HCT116 (cell line): ENCODE results near the gene LDHAL6B. TPM values are rescaled to one million over a fixed set of nuclear protein-coding genes. Genes with fewer than 3 reads are reported as not detected.

Source experiments
- ATAC-seq: fragments of 200-7000 bp; cut with Tn5 transposase; 2 replicates; pipeline ENCODE4 v1.9.1; 2020; ENCODE audit warnings: mild to moderate bottlenecking, moderate library complexity
- BruUV-seq: library from RNA; stranded (reverse); fragments of 400-500 nt; replicated peaks from 2 replicates; lab custom pipeline; 2021; lab: Mats Ljungman, UMichigan
- CTCF ChIA-PET: fragments of 300-600 bp; sonication (Branson Sonifier 250); formaldehyde crosslinking; loops from one replicate; lab custom pipeline; 2021; ENCODE audit warnings: antibody characterized with exemption; lab: Charles Lee
- POLR2A ChIA-PET: fragments of 300-600, 350-600 bp; sonication (Branson Sonifier 250); formaldehyde crosslinking; loops from one replicate; lab custom pipeline; 2021; ENCODE audit warnings: antibody characterized with exemption; lab: Charles Lee
- RAD21 ChIA-PET, 2 experiments: fragments of 300-600 bp; sonication (Branson Sonifier 250); formaldehyde crosslinking; loops; one replicate each; lab custom pipeline; 2023; ENCODE audit warnings: low total read pairs in 2 of 2; ENCODE audit not compliant: uncharacterized antibody in 2 of 2, unreplicated experiment in 2 of 2, low non-redundant PET in 1 of 2; lab: Charles Lee
- DNase-seq: peaks from one replicate; pipeline ENCODE4 v3.0.0-alpha.2; 2010; ENCODE audit warnings: low read depth, low spot score
- H2AFZ ChIP-seq: fragments of 200-600 bp; shearing (Covaris generic), sonication (generic); 2 replicates; pipeline ENCODE4 v1.6.1; 2017; ENCODE audit warnings: low read depth, mixed run types, mixed read lengths, antibody characterized with exemption, low read length; ENCODE audit not compliant: poor library complexity, severe bottlenecking
- H3K27ac ChIP-seq: 2 replicates; pipeline ENCODE4 v1.5.1; 2012; ENCODE audit warnings: low read depth, low read length
- H3K27me3 ChIP-seq: fragments of 200-600 bp; sonication (generic); 2 replicates; pipeline ENCODE4 v1.6.1; 2016; ENCODE audit warnings: mixed run types, low read length, mixed read lengths; ENCODE audit not compliant: insufficient read depth
- H3K36me3 ChIP-seq, 2 experiments: fragments of 200-500 bp in 1 of 2; fragments of 200-600 bp in 1 of 2; sonication (Bioruptor generic) in 1 of 2; sonication (generic) in 1 of 2; 2 replicates each; pipeline versions ENCODE4 v1.5.1 to v1.6.1; 2014 to 2016; ENCODE audit warnings: low read length in 2 of 2, inconsistent platforms in 1 of 2, mixed read lengths in 1 of 2, mixed run types in 1 of 2; ENCODE audit not compliant: insufficient read depth in 2 of 2, control insufficient read depth in 1 of 2
- H3K4me1 ChIP-seq, 2 experiments: fragments of 200-600 bp in 1 of 2; sonication (generic) in 1 of 2; 2 replicates each; pipeline versions ENCODE4 v1.5.1 to v1.6.1; 2012 to 2017; ENCODE audit warnings: low read length in 2 of 2, inconsistent platforms in 1 of 2, mild to moderate bottlenecking in 1 of 2, mixed read lengths in 1 of 2, mixed run types in 1 of 2, moderate library complexity in 1 of 2; ENCODE audit not compliant: insufficient read depth in 2 of 2, control insufficient read depth in 1 of 2
- H3K4me2 ChIP-seq: fragments of 200-600 bp; sonication (generic); 2 replicates; pipeline ENCODE4 v1.6.1; 2017; ENCODE audit warnings: mixed run types, low read length, mixed read lengths
- H3K4me3 ChIP-seq, 2 experiments: fragments of 200-600 bp in 1 of 2; sonication (generic) in 1 of 2; replicated peaks in 1 of 2; 2 replicates each; pipeline ENCODE4 v1.5.1; 2011 to 2016; ENCODE audit warnings: low read length in 2 of 2, control low read depth in 1 of 2, low read depth in 1 of 2, mild to moderate bottlenecking in 1 of 2, mixed read lengths in 1 of 2, mixed run types in 1 of 2
- H3K79me2 ChIP-seq: fragments of 200-600 bp; sonication (generic); 2 replicates; pipeline ENCODE4 v1.6.1; 2017; ENCODE audit warnings: mild to moderate bottlenecking, mixed run types, low read length, moderate library complexity, mixed read lengths; ENCODE audit not compliant: insufficient read depth
- H3K9ac ChIP-seq: fragments of 200-600 bp; sonication (generic); 2 replicates; pipeline ENCODE4 v1.6.1; 2016; ENCODE audit warnings: low read length, mixed read lengths
- H3K9me2 ChIP-seq: fragments of 200-600 bp; sonication (generic), shearing (Covaris generic); 2 replicates; pipeline ENCODE4 v1.6.1; 2017; ENCODE audit warnings: mixed run types, mild to moderate bottlenecking, moderate library complexity; ENCODE audit not compliant: insufficient read depth
- H3K9me3 ChIP-seq, 2 experiments: fragments of 200-500 bp in 1 of 2; fragments of 200-600 bp in 1 of 2; sonication (Bioruptor generic) in 1 of 2; sonication (generic) in 1 of 2; 2 replicates each; pipeline ENCODE4 v1.6.1; 2014 to 2017; ENCODE audit warnings: low read length in 2 of 2, mixed read lengths in 2 of 2, inconsistent platforms in 1 of 2, low read depth in 1 of 2, mild to moderate bottlenecking in 1 of 2, mixed run types in 1 of 2, moderate library complexity in 1 of 2; ENCODE audit not compliant: control insufficient read depth in 1 of 2, insufficient read depth in 1 of 2
- H4K20me1 ChIP-seq: fragments of 200-600 bp; sonication (generic), shearing (Covaris generic); 2 replicates; pipeline ENCODE4 v1.6.1; 2017; ENCODE audit warnings: mixed run types, mild to moderate bottlenecking, moderate library complexity; ENCODE audit not compliant: insufficient read depth
- CBX3 ChIP-seq: IDR thresholded peaks from 2 replicates; pipeline ENCODE4 v1.6.1; 2012; ENCODE audit warnings: low read depth
- EGR1 ChIP-seq: IDR thresholded peaks from 2 replicates; pipeline ENCODE4 v1.6.1; 2012; ENCODE audit warnings: low read depth
- ELF1 ChIP-seq: IDR thresholded peaks from 2 replicates; pipeline ENCODE4 v1.6.1; 2012; ENCODE audit warnings: low read depth, borderline replicate concordance
- EZH2 ChIP-seq: fragments of 200-600 bp; sonication (generic); IDR thresholded peaks from 2 replicates; pipeline ENCODE4 v1.6.1; 2017; ENCODE audit warnings: antibody characterized with exemption, mixed run types
- FOSL1 ChIP-seq: IDR thresholded peaks from 2 replicates; pipeline ENCODE4 v1.6.1; 2012; ENCODE audit warnings: low read depth
- JUND ChIP-seq: IDR thresholded peaks from 2 replicates; pipeline ENCODE4 v1.6.1; 2012
- POLR2AphosphoS5 ChIP-seq: IDR thresholded peaks from 2 replicates; pipeline ENCODE4 v1.6.1; 2011; ENCODE audit warnings: mild to moderate bottlenecking, low read depth, low read length, moderate library complexity
- SIN3A ChIP-seq: IDR thresholded peaks from 2 replicates; pipeline ENCODE4 v1.6.1; 2012; ENCODE audit warnings: low read depth
- SRF ChIP-seq: IDR thresholded peaks from 2 replicates; pipeline ENCODE4 v1.6.1; 2012; ENCODE audit warnings: low read depth
- TCF7L2 ChIP-seq: IDR thresholded peaks from 2 replicates; pipeline ENCODE4 v1.7.0; 2011; ENCODE audit warnings: borderline replicate concordance, inconsistent platforms; ENCODE audit not compliant: insufficient read depth, insufficient read length; ENCODE audit errors: extremely low read depth
- YY1 ChIP-seq: IDR thresholded peaks from 2 replicates; pipeline ENCODE4 v1.6.1; 2011; ENCODE audit warnings: low read length, low read depth, moderate library complexity, mild to moderate bottlenecking; ENCODE audit not compliant: insufficient replicate concordance; ENCODE audit errors: extremely low read depth
- ZFX ChIP-seq: fragments of 450-650 bp; IDR thresholded peaks from 2 replicates; pipeline ENCODE4 v1.6.1; 2017
- ZNF274 ChIP-seq: fragments of 200-500 bp; sonication (Bioruptor generic); IDR thresholded peaks from 2 replicates; pipeline ENCODE4 v1.6.1; 2014; ENCODE audit warnings: mild to moderate bottlenecking, low read depth, low read length, inconsistent platforms
- intact Hi-C: fragments of 100-400 bp; cut with micrococcal nuclease; formaldehyde crosslinking; loops from 2 replicates; pipeline ENCODE4 v1.10.0; 2022
- total RNA-seq: library from RNA; stranded (reverse); gene quantifications from one replicate; pipeline ENCODE4 v1.2.1, GENCODE V29; 2021; ENCODE audit not compliant: unreplicated experiment
- TF ChIP-seq, protein P1 (sequence below): IDR thresholded peaks from 2 replicates; pipeline ENCODE4 v1.6.1; 2011; ENCODE audit warnings: mild to moderate bottlenecking, low read length, moderate library complexity; ENCODE audit not compliant: insufficient replicate concordance; ENCODE audit errors: extremely low read depth
- TF ChIP-seq, protein P2 (sequence below): IDR thresholded peaks from 2 replicates; pipeline ENCODE4 v1.6.1; 2012
- TF ChIP-seq, protein P3 (sequence below): IDR thresholded peaks from 2 replicates; pipeline ENCODE4 v1.6.1; 2012; ENCODE audit warnings: low read depth
- TF ChIP-seq, protein P4 (sequence below), 3 experiments: fragments of 200-600 bp in 1 of 3; sonication (generic) in 1 of 3; IDR thresholded peaks in 2 of 3; conservative IDR thresholded peaks in 1 of 3; 2 replicates each; pipeline ENCODE4 v1.5.1; 2012 to 2017; ENCODE audit warnings: low read depth in 2 of 3, low read length in 2 of 3, antibody characterized with exemption in 1 of 3, borderline replicate concordance in 1 of 3, control low read depth in 1 of 3, mild to moderate bottlenecking in 1 of 3, mixed read lengths in 1 of 3, mixed run types in 1 of 3, moderate library complexity in 1 of 3; ENCODE audit not compliant: insufficient read depth in 1 of 3

The LDHAL6B gene
- total RNA-seq, 1 experiment from 2014 or later, result not detected

DNA sequence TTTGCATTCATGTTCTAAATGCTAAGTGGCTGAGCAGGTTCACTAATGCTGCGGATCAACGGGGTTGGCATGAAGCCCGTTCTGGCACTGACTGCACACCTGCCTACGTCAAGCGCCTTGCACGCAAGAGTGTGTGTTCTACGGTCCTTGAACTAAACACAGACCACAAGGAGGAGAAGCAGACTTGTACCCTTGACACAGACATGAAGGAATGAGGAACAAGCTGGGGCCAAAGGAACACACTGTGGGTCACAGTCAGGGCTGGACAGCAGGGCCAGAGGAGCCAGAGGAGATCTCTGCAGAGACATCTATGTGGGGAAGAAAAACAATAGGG is 48.0 kb upstream of the LDHAL6B start:
- Histone ChIP-seq H3K9me3 (no peaks in the 10 kb centered on the region), H3K4me1 (no peaks in the 10 kb centered on the region), H3K27ac (no peak overlapping the region), H3K9ac (no peak overlapping the region), H2AFZ (no peak overlapping the region), H4K20me1 (no peaks in the 10 kb centered on the region), H3K9me2 (no peaks in the 10 kb centered on the region), H3K79me2 (no peaks in the 10 kb centered on the region), H3K27me3 (no peaks in the 10 kb centered on the region), H3K4me3 (no peak overlapping the region), H3K4me2 (no peak overlapping the region), H3K36me3 (peaks cover 7 to 13% of the 10 kb centered on the region in 2 experiments)
- DNase-seq (no peak), ATAC-seq (no peak)
- POLR2A ChIA-PET, result no interaction called here
- TF ChIP-seq CBX3 (no peak), YY1 (no peak), EZH2 (no peak), TCF7L2 (no peak), POLR2AphosphoS5 (no peak), ZNF274 (no peak), JUND (no peak), EGR1 (no peak), ZFX (no peak), SRF (no peak), FOSL1 (no peak), ELF1 (no peak), SIN3A (no peak)
- TF ChIP-seq, protein P1, sequence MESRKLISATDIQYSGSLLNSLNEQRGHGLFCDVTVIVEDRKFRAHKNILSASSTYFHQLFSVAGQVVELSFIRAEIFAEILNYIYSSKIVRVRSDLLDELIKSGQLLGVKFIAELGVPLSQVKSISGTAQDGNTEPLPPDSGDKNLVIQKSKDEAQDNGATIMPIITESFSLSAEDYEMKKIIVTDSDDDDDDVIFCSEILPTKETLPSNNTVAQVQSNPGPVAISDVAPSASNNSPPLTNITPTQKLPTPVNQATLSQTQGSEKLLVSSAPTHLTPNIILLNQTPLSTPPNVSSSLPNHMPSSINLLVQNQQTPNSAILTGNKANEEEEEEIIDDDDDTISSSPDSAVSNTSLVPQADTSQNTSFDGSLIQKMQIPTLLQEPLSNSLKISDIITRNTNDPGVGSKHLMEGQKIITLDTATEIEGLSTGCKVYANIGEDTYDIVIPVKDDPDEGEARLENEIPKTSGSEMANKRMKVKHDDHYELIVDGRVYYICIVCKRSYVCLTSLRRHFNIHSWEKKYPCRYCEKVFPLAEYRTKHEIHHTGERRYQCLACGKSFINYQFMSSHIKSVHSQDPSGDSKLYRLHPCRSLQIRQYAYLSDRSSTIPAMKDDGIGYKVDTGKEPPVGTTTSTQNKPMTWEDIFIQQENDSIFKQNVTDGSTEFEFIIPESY, result no peak
- TF ChIP-seq, protein P2, sequence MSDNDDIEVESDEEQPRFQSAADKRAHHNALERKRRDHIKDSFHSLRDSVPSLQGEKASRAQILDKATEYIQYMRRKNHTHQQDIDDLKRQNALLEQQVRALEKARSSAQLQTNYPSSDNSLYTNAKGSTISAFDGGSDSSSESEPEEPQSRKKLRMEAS, result no peak
- TF ChIP-seq, protein P3, sequence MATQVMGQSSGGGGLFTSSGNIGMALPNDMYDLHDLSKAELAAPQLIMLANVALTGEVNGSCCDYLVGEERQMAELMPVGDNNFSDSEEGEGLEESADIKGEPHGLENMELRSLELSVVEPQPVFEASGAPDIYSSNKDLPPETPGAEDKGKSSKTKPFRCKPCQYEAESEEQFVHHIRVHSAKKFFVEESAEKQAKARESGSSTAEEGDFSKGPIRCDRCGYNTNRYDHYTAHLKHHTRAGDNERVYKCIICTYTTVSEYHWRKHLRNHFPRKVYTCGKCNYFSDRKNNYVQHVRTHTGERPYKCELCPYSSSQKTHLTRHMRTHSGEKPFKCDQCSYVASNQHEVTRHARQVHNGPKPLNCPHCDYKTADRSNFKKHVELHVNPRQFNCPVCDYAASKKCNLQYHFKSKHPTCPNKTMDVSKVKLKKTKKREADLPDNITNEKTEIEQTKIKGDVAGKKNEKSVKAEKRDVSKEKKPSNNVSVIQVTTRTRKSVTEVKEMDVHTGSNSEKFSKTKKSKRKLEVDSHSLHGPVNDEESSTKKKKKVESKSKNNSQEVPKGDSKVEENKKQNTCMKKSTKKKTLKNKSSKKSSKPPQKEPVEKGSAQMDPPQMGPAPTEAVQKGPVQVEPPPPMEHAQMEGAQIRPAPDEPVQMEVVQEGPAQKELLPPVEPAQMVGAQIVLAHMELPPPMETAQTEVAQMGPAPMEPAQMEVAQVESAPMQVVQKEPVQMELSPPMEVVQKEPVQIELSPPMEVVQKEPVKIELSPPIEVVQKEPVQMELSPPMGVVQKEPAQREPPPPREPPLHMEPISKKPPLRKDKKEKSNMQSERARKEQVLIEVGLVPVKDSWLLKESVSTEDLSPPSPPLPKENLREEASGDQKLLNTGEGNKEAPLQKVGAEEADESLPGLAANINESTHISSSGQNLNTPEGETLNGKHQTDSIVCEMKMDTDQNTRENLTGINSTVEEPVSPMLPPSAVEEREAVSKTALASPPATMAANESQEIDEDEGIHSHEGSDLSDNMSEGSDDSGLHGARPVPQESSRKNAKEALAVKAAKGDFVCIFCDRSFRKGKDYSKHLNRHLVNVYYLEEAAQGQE, result no peak
- TF ChIP-seq, protein P4, sequence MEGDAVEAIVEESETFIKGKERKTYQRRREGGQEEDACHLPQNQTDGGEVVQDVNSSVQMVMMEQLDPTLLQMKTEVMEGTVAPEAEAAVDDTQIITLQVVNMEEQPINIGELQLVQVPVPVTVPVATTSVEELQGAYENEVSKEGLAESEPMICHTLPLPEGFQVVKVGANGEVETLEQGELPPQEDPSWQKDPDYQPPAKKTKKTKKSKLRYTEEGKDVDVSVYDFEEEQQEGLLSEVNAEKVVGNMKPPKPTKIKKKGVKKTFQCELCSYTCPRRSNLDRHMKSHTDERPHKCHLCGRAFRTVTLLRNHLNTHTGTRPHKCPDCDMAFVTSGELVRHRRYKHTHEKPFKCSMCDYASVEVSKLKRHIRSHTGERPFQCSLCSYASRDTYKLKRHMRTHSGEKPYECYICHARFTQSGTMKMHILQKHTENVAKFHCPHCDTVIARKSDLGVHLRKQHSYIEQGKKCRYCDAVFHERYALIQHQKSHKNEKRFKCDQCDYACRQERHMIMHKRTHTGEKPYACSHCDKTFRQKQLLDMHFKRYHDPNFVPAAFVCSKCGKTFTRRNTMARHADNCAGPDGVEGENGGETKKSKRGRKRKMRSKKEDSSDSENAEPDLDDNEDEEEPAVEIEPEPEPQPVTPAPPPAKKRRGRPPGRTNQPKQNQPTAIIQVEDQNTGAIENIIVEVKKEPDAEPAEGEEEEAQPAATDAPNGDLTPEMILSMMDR (IDR thresholded peaks at IDR 0.05 in 2 of 3, conservative IDR thresholded peaks at IDR 0.05 in 1 of 3; ENCODE audit: borderline replicate concordance in 1 of 3, insufficient read depth in 1 of 3, low read depth in 2 of 3, low read length in 2 of 3), result no peak
- CTCF ChIA-PET, result no interaction called here
- RAD21 ChIA-PET, result no interaction called here
- BruUV-seq, result no TSS peak
- intact Hi-C loops, result no loop called here
